SK-N-SH (cell line): ENCODE measurements around the gene TCFL5.

Experiments
- CTCF ChIP-seq: fragments of 200-600 bp; sonication (generic); IDR thresholded peaks from 2 replicates; pipeline ENCODE4 v1.6.1; 2017; ENCODE audit warnings: antibody characterized with exemption, mild to moderate bottlenecking, moderate library complexity
- EP300 ChIP-seq, 2 experiments: IDR thresholded peaks; 2 replicates each; pipeline versions ENCODE4 v1.4.0 to v1.6.1; 2012; ENCODE audit warnings: borderline replicate concordance in 1 of 2, low read depth in 1 of 2, low read length in 1 of 2
- FOXM1 ChIP-seq: IDR thresholded peaks from 2 replicates; pipeline ENCODE4 v1.4.0; 2012; ENCODE audit warnings: low read depth, mild to moderate bottlenecking
- GABPA ChIP-seq: IDR thresholded peaks from 2 replicates; pipeline ENCODE4 v1.4.0; 2012; ENCODE audit warnings: low read depth, mild to moderate bottlenecking
- IRF3 ChIP-seq: fragments of 150-350 bp; IDR thresholded peaks from 2 replicates; pipeline ENCODE4 v1.6.1; 2016; ENCODE audit warnings: mild to moderate bottlenecking, low read depth, low read length
- MAX ChIP-seq: IDR thresholded peaks from 2 replicates; pipeline ENCODE4 v1.4.0; 2012; ENCODE audit warnings: low read depth
- POLR2AphosphoS5 ChIP-seq: IDR thresholded peaks from 2 replicates; pipeline ENCODE4 v1.6.1; 2012; ENCODE audit warnings: low read depth, low read length
- RAD21 ChIP-seq: IDR thresholded peaks from 2 replicates; pipeline ENCODE4 v1.6.1; 2012; ENCODE audit warnings: mild to moderate bottlenecking, low read length
- RXRA ChIP-seq: IDR thresholded peaks from 2 replicates; pipeline ENCODE4 v1.4.0; 2012; ENCODE audit warnings: low read depth, mild to moderate bottlenecking, borderline replicate concordance
- TAF1 ChIP-seq: IDR thresholded peaks from 2 replicates; pipeline ENCODE4 v1.6.1; 2012; ENCODE audit warnings: low read depth, mild to moderate bottlenecking, low read length, moderate library complexity, borderline replicate concordance
- TCF12 ChIP-seq: IDR thresholded peaks from 2 replicates; pipeline ENCODE4 v1.4.0; 2012
- USF2 ChIP-seq: fragments of 150-350 bp; IDR thresholded peaks from 2 replicates; pipeline ENCODE4 v1.6.1; 2017; ENCODE audit warnings: antibody characterized with exemption, low read length, low read depth, borderline replicate concordance

GRCh38 chr20:62814709-62815065 lies 46.9 kb downstream of the TCFL5 start:
- TF ChIP-seq EP300 (IDR thresholded peaks at IDR 0.05; ENCODE audit: borderline replicate concordance in 1 of 2, low read depth in 1 of 2, low read length in 1 of 2) (no peak), RXRA (no peak), CTCF (no peak), IRF3 (no peak), POLR2AphosphoS5 (no peak), MAX (no peak), FOXM1 (no peak), RAD21 (no peak), TAF1 (no peak), TCF12 (no peak), GABPA (no peak), USF2 (no peak)
